K562 (cell line): ENCODE data around the gene KIFAP3. TPM values are rescaled to one million over a fixed set of nuclear protein-coding genes. Genes with fewer than 3 reads are reported as not detected.
A peak's percentile ranks its signal among the peaks of the same experiment; 100 is the strongest.

ENCODE experiments used
- ATAC-seq: fragments of 200-7000 bp; cut with Tn5 transposase; 3 replicates; pipeline ENCODE4 v1.9.1; 2020; ENCODE audit warnings: moderate library complexity
- BruUV-seq: library from RNA; stranded (reverse); fragments of 400-500 nt; replicated peaks from 2 replicates; lab custom pipeline; 2021; lab: Mats Ljungman, UMichigan
- CTCF ChIA-PET: fragments of 300-600 bp; formaldehyde crosslinking; extraction: SDS; loops from one replicate; lab custom pipeline; 2021; ENCODE audit warnings: low intra/inter-chr PET ratio; lab: Yijun Ruan, JAX
- POLR2A ChIA-PET: fragments of 300-600, 350-650 bp; sonication (Branson Sonifier 250); formaldehyde crosslinking; extraction: SDS; loops from one replicate; lab custom pipeline; 2021; ENCODE audit warnings: antibody characterized with exemption, inconsistent platforms; lab: Yijun Ruan, JAX
- DNase-seq, 4 experiments: peaks; one replicate each; pipeline versions ENCODE4 v3.0.0 to v3.0.0-alpha.2; 2011 to 2018; ENCODE audit warnings: low spot score in 3 of 4, mixed read lengths in 3 of 4; ENCODE audit errors: extremely low read depth in 1 of 4
- FAIRE-seq: peaks from 2 replicates; lab custom pipeline; 2011; peaks lifted over from hg19 to GRCh38; lab: Jason Lieb, UNC
- H2AFZ ChIP-seq: 2 replicates; pipeline ENCODE4 v1.6.0; 2011; ENCODE audit warnings: low read depth, low read length, control low read depth, inconsistent platforms
- H3K27ac ChIP-seq: fragments of 200-600 bp; 3 replicates; pipeline ENCODE4 v1.8.0; 2011; ENCODE audit warnings: low read depth, mild to moderate bottlenecking, control low read depth, inconsistent platforms, low read length, moderate library complexity, mixed read lengths; ENCODE audit errors: extremely low read depth
- H3K27me3 ChIP-seq, 2 experiments: fragments of 300-600 bp in 1 of 2; 2 replicates in 1 of 2; 3 replicates in 1 of 2; pipeline versions ENCODE4 v1.6.0 to v1.8.0; 2011; ENCODE audit warnings: inconsistent platforms in 2 of 2, low read length in 2 of 2, mild to moderate bottlenecking in 1 of 2, mixed read lengths in 1 of 2, moderate library complexity in 1 of 2; ENCODE audit not compliant: control insufficient read depth in 2 of 2, insufficient read depth in 2 of 2
- H3K36me3 ChIP-seq: fragments of 300-600 bp; 3 replicates; pipeline ENCODE4 v1.8.0; 2011; ENCODE audit warnings: mild to moderate bottlenecking, low read length, inconsistent platforms; ENCODE audit not compliant: control insufficient read depth, insufficient read depth
- H3K4me1 ChIP-seq, 2 experiments: fragments of 200-600 bp in 1 of 2; replicated peaks in 1 of 2; 2 replicates in 1 of 2; 3 replicates in 1 of 2; pipeline versions ENCODE4 v1.5.1 to v1.8.0; 2011; ENCODE audit warnings: inconsistent platforms in 2 of 2, low read length in 2 of 2, mild to moderate bottlenecking in 1 of 2, mixed read lengths in 1 of 2, moderate library complexity in 1 of 2; ENCODE audit not compliant: control insufficient read depth in 2 of 2, insufficient read depth in 2 of 2
- H3K4me2 ChIP-seq: 2 replicates; pipeline ENCODE4 v1.6.1; 2011; ENCODE audit warnings: low read length, control low read depth, inconsistent platforms, mixed read lengths; ENCODE audit not compliant: insufficient read depth
- H3K4me3 ChIP-seq: fragments of 200-600 bp; sonication (generic), shearing (Covaris generic); 2 replicates; pipeline ENCODE4 v1.5.1; 2016; ENCODE audit warnings: control low read depth, inconsistent platforms
- H3K79me2 ChIP-seq: fragments of 200-600 bp; 3 replicates; pipeline ENCODE4 v1.8.0; 2011; ENCODE audit warnings: low read length, inconsistent platforms; ENCODE audit not compliant: control insufficient read depth, insufficient read depth
- H3K9ac ChIP-seq, 2 experiments: 2 replicates each; pipeline versions ENCODE4 v1.6.0 to v1.6.1; 2011; ENCODE audit warnings: low read depth in 2 of 2, low read length in 2 of 2, control low read depth in 1 of 2, inconsistent platforms in 1 of 2, mild to moderate bottlenecking in 1 of 2, mixed read lengths in 1 of 2; ENCODE audit not compliant: insufficient read depth in 1 of 2
- H3K9me1 ChIP-seq: one replicate; pipeline ENCODE4 v1.6.0; 2011; ENCODE audit warnings: inconsistent platforms, mild to moderate bottlenecking, low read length, moderate library complexity; ENCODE audit not compliant: control insufficient read depth, insufficient read depth
- H3K9me3 ChIP-seq: replicated peaks from 2 replicates; pipeline ENCODE4 v1.5.1; 2011; ENCODE audit warnings: low read depth, low read length, inconsistent platforms; ENCODE audit not compliant: control insufficient read depth, insufficient read depth
- H4K20me1 ChIP-seq: replicated peaks from 2 replicates; pipeline ENCODE4 v1.6.1; 2011; ENCODE audit warnings: low read length, inconsistent platforms, mixed read lengths; ENCODE audit not compliant: control insufficient read depth, insufficient read depth
- BRF1 ChIP-seq: IDR thresholded peaks from 3 replicates; pipeline ENCODE4 v1.6.1; 2011; ENCODE audit warnings: borderline replicate concordance, mild to moderate bottlenecking; ENCODE audit not compliant: insufficient read length; ENCODE audit errors: extremely low read depth
- FIP1L1 ChIP-seq: fragments of 200-400 bp; formaldehyde crosslinking; IDR thresholded peaks from 2 replicates; pipeline ENCODE4 v1.6.1; 2018; ENCODE audit warnings: mild to moderate bottlenecking, low read depth, low read length; ENCODE audit not compliant: poor library complexity, severe bottlenecking
- FOXJ3 ChIP-seq: sonication (generic); formaldehyde crosslinking; IDR thresholded peaks from 2 replicates; pipeline ENCODE4 v1.4.0; 2020; ENCODE audit warnings: mild to moderate bottlenecking, missing genetic modification reagents
- KHSRP ChIP-seq: fragments of 450-650 bp; IDR thresholded peaks from 2 replicates; pipeline ENCODE4 v1.6.1; 2017
- MAFK ChIP-seq: IDR thresholded peaks from 2 replicates; pipeline ENCODE4 v1.6.1; 2011; ENCODE audit warnings: low read length, improper control_type of control experiment
- MEIS2 ChIP-seq: fragments of 450-650 bp; IDR thresholded peaks from 2 replicates; pipeline ENCODE4 v1.6.1; 2014; ENCODE audit warnings: mild to moderate bottlenecking; ENCODE audit not compliant: partially characterized antibody
- NCOR1 ChIP-seq: fragments of 450-650 bp; IDR thresholded peaks from 2 replicates; pipeline ENCODE4 v1.6.1; 2016; ENCODE audit warnings: mild to moderate bottlenecking, moderate library complexity
- SMC3 ChIP-seq: conservative IDR thresholded peaks from 2 replicates; pipeline ENCODE4 v1.6.1; 2011; ENCODE audit warnings: low read depth, low read length, improper control_type of control experiment; ENCODE audit not compliant: insufficient read depth
- ZBED1 ChIP-seq: IDR thresholded peaks from 2 replicates; pipeline ENCODE4 v1.6.1; 2014
- ZNF184 ChIP-seq: sonication (generic); formaldehyde crosslinking; IDR thresholded peaks from 2 replicates; pipeline ENCODE4 v1.5.0; 2020; ENCODE audit warnings: missing genetic modification reagents
- ZNF224 ChIP-seq: sonication (generic); formaldehyde crosslinking; IDR thresholded peaks from 2 replicates; pipeline ENCODE4 v1.8.0; 2022; ENCODE audit warnings: mild to moderate bottlenecking, missing genetic modification reagents
- ZNF24 ChIP-seq: fragments of 450-650 bp; IDR thresholded peaks from 2 replicates; pipeline ENCODE4 v1.6.1; 2016
- ZNF584 ChIP-seq: fragments of 200-800 bp; sonication (Bioruptor generic); IDR thresholded peaks from 2 replicates; pipeline ENCODE4 v1.6.1; 2016; ENCODE audit warnings: low read depth, mild to moderate bottlenecking, missing genetic modification characterization, missing compliant biosample characterization
- ZNF77 ChIP-seq: fragments of 250-450 bp; sonication (Bioruptor Pico); IDR thresholded peaks from 2 replicates; pipeline ENCODE4 v1.5.0; 2020
- WGBS: fragments of 100-300 bp; shearing (Covaris generic); methylation state at CpG from one replicate; pipeline ENCODE4 v1.1.6; 2016; ENCODE audit warnings: low coverage, mixed read lengths; ENCODE audit not compliant: insufficient coverage; ENCODE audit errors: missing lambda C conversion rate; 5-methylcytosine and 5-hydroxymethylcytosine counted together
- in situ Hi-C: fragments of 300-500 bp; cut with MboI; formaldehyde crosslinking; loops from 4 replicates; pipeline ENCODE4 v1.15.0; 2018; ENCODE audit warnings: inconsistent platforms, mixed read lengths
- intact Hi-C: fragments of 100-400 bp; cut with micrococcal nuclease; formaldehyde crosslinking; loops from 2 replicates; pipeline ENCODE4 v1.14.2; 2022
- polyA plus RNA-seq, 8 experiments: library from polyadenylated mRNA; depleted of rRNA in 4 of 8; stranded (reverse) in 5 of 8; unstranded in 3 of 8; fragments of >200 nt; fragmentation: Nextera tagmentation in 2 of 8; fragmentation: Illumina TruSeq in 1 of 8; extraction: Ambion mirVana in 2 of 8; extraction: Trizol in 1 of 8; gene quantifications; 2 replicates each; pipeline versions ENCODE4 v1.2.1 to v1.2.3, GENCODE V29; 2011 to 2014; ENCODE audit warnings: inconsistent platforms in 1 of 8, missing spikeins in 1 of 8
- total RNA-seq, 7 experiments: library from RNA; depleted of rRNA in 6 of 7; stranded (reverse); fragments of >200 nt in 6 of 7; fragmentation: Illumina TruSeq in 2 of 7; extraction: Trizol in 2 of 7; gene quantifications; 2 replicates each; pipeline versions ENCODE4 v1.2.1 to v1.2.3, GENCODE V29; 2011 to 2021; ENCODE audit warnings: low replicate concordance in 1 of 7
- TF ChIP-seq, protein P1 (sequence below): fragments of 200-800 bp; sonication (Bioruptor generic); IDR thresholded peaks from 2 replicates; pipeline ENCODE4 v1.6.1; 2017; ENCODE audit warnings: missing genetic modification characterization, missing compliant biosample characterization
- TF ChIP-seq, protein P2 (sequence below): fragments of 450-650 bp; IDR thresholded peaks from 2 replicates; pipeline ENCODE4 v1.6.1; 2016; ENCODE audit warnings: antibody characterized with exemption

The KIFAP3 gene
- total and polyA plus RNA-seq, 9 of the 15 experiments (the other 6 are each of a cell fraction or from before 2014, with no cell fraction given): 8.8 to 17.5 (median 11.8) TPM

DNA sequence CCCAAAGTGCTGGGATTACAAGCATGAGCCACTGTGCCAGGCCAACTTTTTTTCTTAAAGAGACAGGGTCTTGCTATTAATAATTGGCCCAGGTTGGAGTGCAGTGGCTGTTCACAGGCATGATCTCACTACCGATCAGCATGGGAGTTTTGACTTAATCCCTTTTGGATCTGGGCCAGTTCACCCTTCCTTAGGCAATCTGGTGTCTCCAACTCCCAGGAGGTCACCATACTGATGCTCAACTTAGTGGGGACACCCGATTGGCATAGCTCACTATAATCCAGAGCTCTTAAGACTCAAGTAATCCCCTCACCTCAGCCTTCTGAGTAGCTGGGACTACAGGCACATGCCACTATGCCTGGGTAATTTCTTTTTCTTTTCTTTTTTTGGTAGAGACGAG, 116.6 kb downstream of the KIFAP3 start (continued):
- TF ChIP-seq, protein P1, sequence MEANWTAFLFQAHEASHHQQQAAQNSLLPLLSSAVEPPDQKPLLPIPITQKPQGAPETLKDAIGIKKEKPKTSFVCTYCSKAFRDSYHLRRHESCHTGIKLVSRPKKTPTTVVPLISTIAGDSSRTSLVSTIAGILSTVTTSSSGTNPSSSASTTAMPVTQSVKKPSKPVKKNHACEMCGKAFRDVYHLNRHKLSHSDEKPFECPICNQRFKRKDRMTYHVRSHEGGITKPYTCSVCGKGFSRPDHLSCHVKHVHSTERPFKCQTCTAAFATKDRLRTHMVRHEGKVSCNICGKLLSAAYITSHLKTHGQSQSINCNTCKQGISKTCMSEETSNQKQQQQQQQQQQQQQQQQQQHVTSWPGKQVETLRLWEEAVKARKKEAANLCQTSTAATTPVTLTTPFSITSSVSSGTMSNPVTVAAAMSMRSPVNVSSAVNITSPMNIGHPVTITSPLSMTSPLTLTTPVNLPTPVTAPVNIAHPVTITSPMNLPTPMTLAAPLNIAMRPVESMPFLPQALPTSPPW (CRISPR knock-in tag): no peak

DNA sequence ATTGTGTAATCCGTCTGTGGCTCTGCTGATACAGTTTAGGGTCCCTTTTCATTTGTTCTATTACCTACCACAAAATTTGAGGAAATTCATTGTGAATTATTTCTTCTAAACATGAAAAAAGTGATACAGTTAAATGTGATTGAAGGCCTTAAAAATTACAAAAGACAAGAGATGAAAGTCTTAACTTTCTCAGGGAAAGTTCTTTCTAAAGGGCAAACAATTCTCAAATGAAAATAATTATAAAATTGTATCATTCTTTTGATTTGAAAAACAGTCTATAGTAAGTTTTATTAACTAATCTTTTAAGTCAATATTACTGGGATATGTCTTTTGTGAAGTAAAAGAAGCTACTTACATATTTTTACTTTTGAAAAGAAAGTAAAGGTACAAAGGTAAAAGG, 123.4 kb downstream of the KIFAP3 start:
- FAIRE-seq: no peak
- 13% methylated on average over 1 of the region's 1 CpG for WGBS

DNA sequence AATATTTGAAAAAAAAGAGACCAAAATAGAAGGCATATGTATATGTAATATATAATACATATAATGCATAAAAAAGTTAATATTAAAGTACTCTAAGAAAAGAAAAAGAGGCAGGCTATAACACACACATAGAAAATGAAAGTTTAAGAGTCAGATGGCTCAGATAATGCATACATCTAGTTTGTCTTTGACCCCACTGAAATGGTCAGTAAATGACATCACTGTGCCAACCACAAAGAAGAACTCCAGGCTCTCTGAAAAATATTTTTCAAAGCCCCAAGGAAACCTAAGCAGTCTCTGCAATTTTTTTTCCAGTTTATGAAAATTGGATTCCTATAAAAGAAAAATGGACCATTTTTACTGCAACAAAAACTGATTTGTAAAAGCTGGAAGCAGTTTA, 125.4 kb downstream of the KIFAP3 start:
- no peak overlapping the region for H3K4me2 ChIP-seq
- no peaks in the 10 kb centered on the region for H3K79me2 ChIP-seq
- no peaks in the 10 kb centered on the region for H3K27me3 ChIP-seq
- intact Hi-C loops: no loop called here
- no TSS peak for BruUV-seq
- ATAC-seq: no peak
- no peaks in the 10 kb centered on the region for H3K9me3 ChIP-seq
- CTCF ChIA-PET: interaction anchor here (0.7 kb wide), 1 partner anchor 996 kb away, joined by 3 read pairs; no protein-coding TSS in a partner anchor
- H2AFZ ChIP-seq: no peak overlapping the region
- no peaks in the 10 kb centered on the region for H3K9me1 ChIP-seq
- no peak overlapping the region for H3K27ac ChIP-seq
- peak; percentile 48 for FAIRE-seq
- H3K4me1 ChIP-seq: no peaks in the 10 kb centered on the region
- POLR2A ChIA-PET: no interaction called here
- DNase-seq: no peak
- no peak overlapping the region for H3K4me3 ChIP-seq
- H4K20me1 ChIP-seq: no peaks in the 10 kb centered on the region
- in situ Hi-C loops: no loop called here
- H3K9ac ChIP-seq: no peak overlapping the region
- no peaks in the 10 kb centered on the region for H3K36me3 ChIP-seq
- no peak for TF ChIP-seq ZNF584 (CRISPR knock-in tag)
- TF ChIP-seq MEIS2: no peak
- no peak for TF ChIP-seq BRF1
- TF ChIP-seq KHSRP: no peak
- no peak for TF ChIP-seq NCOR1
- no peak for TF ChIP-seq MAFK
- no peak for TF ChIP-seq FOXJ3 (CRISPR knock-in tag)
- no peak for TF ChIP-seq ZNF224
- TF ChIP-seq FIP1L1: no peak
- no peak for TF ChIP-seq ZNF24
- TF ChIP-seq, protein P2, sequence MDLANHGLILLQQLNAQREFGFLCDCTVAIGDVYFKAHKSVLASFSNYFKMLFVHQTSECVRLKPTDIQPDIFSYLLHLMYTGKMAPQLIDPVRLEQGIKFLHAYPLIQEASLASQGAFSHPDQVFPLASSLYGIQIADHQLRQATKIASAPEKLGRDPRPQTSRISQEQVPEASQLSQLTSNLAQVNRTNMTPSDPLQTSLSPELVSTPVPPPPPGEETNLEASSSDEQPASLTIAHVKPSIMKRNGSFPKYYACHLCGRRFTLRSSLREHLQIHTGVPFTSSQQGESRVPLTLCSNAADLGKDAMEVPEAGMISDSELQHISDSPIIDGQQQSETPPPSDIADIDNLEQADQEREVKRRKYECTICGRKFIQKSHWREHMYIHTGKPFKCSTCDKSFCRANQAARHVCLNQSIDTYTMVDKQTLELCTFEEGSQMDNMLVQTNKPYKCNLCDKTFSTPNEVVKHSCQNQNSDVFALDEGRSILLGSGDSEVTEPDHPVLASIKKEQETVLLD: no peak

More for the DNA sequence above, 123.4 kb downstream of the KIFAP3 start:
- Histone ChIP-seq H3K4me1 (no peaks in the 10 kb centered on the region), H3K9me3 (no peaks in the 10 kb centered on the region), H4K20me1 (no peaks in the 10 kb centered on the region), H3K9me1 (no peaks in the 10 kb centered on the region), H3K4me3 (no peak overlapping the region), H2AFZ (no peak overlapping the region), H3K36me3 (no peaks in the 10 kb centered on the region), H3K27ac (no peak overlapping the region), H3K79me2 (no peaks in the 10 kb centered on the region), H3K27me3 (no peaks in the 10 kb centered on the region), H3K9ac (no peak overlapping the region), H3K4me2 (no peak overlapping the region)
- in situ Hi-C loops: no loop called here
- ATAC-seq (no peak), DNase-seq (no peak)
- BruUV-seq: no TSS peak
- intact Hi-C loops: no loop called here
- CTCF ChIA-PET: no interaction called here
- POLR2A ChIA-PET: no interaction called here
- TF ChIP-seq SMC3: no peak
- TF ChIP-seq ZBED1: no peak
- no peak for TF ChIP-seq ZNF77 (CRISPR knock-in tag)
- TF ChIP-seq ZNF184 (CRISPR knock-in tag): no peak
